HG03175 (cell line): ENCODE measurements around the gene SRSF5.

Experiments used
- ATAC-seq: cut with Tn5 transposase; IDR thresholded peaks from one replicate; pipeline ENCODE4 v1.9.1; 2021; ENCODE audit warnings: mild to moderate bottlenecking, moderate library complexity; ENCODE audit not compliant: unreplicated experiment

SRSF5 gene

GRCh38 chr14:69769623-69770022, 2.7 kb downstream of the SRSF5 start:
- no peak for ATAC-seq

DNA sequence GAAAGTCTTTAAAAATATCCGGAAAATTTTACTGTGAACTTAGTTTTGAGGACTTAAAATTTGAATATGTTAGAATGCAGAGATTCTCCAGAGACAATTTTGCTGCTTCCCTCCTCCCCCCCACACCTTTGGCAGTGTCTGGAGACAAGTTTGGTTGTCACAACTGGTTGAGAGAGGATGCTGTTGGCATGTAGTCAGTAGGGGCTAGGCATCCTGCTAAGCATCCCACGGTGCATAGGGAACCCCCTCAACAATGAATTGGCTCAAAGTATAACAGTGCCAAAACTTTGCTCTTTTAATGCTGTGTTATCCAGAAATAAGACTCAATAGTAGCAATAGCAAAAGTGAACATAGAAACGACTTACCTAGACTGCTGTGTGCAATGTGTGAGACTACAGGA, 3.6 kb downstream of the SRSF5 start:
- ATAC-seq: no peak

- ATAC-seq: no peak
These were observed 4.2 kb downstream of the SRSF5 start for GRCh38 chr14:69771136-69771535.

DNA sequence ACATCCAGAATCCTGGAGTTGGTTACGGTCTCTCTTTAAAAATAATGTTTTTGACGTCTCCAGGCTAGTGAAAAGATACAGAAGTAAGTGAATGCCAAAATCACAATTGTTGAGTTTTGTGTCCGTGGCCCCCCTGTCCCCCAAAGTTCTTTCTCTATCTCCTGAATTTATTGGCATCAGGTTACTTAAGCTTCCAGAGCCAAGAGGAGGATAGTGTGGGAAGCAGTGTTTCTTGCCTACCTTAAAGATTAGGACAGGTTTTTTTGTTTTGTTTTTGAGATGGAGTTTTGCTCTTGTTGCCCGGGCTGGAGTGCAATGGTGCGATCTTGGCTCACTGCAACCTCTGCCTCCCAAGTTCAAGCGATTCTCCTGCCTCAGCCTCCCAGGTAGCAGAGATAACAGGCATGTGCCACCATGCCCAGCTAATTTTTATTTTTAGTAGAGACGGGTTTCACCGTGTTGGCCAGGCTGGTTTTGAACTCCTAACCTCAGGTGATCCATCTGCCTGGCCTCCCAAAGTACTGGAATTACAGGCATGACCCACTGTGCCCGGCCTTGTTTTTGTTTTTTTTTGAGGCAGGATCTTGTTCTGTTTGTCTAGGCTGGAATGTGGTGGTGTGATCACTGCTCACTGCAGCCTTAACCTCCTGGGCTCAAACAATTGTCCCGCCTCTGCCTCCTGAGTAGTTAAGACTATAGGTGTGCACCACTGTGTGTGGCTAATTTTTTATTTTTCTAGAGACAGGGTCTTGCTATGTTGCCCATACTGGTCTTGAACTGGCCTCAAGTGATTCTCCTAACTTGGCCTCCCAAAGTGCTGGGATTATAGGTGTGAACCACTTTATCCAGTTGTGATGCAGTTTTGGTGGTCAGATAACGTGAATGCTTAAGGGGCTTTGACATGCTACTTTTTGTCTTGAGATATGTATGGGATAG, 5.4 kb downstream of the SRSF5 start:
- ATAC-seq: no peak

DNA sequence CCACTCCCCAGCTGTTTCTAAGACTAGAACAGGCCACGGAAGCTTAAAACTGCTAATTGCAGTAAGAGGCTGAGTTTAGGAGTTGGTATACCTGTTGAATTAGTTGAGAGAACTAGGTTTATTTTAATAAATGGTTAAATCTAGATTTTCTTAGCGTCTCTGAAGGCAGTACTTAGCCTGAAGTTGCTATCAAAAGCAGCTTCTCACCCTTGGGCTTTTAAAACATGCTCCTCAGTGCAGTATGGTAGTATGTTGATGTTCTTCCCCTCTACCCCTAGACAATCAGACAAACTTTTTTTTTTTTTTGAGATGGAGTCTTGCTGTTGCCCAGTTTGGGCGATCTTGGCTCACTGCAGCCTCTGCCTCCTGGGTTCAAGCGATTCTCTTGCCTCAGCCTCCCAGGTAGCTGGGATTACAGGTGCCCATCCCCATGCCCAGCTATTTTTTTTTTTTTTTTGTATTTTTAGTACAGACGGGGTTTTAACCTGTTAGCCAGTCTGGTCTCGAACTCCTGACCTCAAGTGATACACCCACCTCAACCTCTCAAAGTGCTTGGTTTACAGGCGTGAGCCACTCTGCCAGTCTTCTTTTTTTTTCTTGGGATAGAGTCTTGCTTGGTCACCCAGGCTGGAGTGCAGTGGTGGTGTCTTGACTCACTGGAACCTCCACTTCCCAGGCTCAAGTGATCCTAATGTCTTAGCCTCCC, 6.8 kb downstream of the SRSF5 start:
- ATAC-seq: no peak

- no peak for ATAC-seq
These were observed 8.1 kb downstream of the SRSF5 start for GRCh38 chr14:69775012-69775411.

DNA sequence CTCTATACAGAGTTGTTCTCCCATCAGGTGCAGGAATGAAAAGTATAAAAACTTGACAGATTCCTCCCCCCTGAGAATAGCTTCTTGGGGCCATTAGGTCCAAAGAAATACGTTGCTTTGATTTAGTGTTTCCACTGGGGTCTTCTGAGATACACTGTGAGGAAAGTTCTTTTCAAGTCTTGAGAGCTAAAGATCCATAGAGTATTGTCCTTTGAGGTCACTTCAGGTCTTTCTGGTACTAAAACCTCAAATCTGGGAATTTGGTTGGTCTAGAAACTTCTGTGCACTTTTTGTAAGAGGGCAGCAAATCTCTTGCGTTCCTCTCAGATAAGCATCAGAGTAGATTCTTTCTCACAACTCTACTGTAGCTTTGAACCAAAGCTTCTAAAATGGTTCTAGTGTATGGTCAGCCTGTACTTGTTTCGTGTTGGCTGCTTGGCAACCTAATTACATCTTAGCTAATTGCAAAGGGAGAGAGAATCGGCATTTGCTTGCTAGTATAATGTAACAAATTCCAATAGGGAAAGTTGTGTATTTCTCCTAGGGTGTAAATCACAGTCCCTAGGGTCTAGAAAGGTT, 10.0 kb downstream of the SRSF5 start:
- no peak for ATAC-seq

DNA sequence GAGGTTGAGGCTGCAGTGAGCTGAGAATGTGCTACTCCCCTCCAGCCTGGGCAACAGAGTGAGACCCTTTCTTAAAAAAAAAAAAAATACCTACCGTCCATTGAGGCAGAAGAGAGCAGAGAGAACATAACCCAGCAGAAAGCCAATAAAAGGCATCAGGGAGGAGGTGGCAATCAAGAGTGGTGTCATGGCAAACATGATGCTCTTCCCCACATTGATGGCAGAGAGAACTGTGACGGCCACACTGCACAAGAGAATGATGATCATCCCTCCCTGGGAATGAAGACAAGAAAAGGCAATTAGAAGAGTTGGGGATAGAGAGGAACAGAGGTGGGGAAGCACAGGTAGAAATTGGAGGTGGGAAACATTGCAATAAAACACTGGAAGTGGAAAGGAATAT, 12.1 kb downstream of the SRSF5 start:
- ATAC-seq: no peak

GRCh38 chr14:69780092-69780491, 13.2 kb downstream of the SRSF5 start:
- no peak for ATAC-seq

DNA sequence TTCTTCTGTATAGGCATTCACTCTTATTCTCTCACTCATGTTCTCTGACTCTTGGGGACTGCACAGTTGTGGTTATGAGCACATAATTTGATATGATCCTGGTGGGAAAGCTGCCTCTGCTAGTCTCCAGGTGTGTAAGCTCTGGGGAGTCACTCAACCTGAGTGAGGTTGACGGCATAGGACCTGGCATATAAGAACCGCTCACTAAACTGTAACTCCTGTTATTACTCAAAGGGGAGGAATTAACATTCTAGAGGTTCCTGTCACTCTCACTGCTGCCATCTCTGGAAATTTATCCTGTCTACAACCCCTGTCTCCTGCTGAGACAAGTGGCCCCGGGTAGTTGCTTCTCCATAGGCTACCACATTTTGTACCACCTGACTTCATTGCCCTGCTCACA, 14.0 kb downstream of the SRSF5 start:
- no peak for ATAC-seq

DNA sequence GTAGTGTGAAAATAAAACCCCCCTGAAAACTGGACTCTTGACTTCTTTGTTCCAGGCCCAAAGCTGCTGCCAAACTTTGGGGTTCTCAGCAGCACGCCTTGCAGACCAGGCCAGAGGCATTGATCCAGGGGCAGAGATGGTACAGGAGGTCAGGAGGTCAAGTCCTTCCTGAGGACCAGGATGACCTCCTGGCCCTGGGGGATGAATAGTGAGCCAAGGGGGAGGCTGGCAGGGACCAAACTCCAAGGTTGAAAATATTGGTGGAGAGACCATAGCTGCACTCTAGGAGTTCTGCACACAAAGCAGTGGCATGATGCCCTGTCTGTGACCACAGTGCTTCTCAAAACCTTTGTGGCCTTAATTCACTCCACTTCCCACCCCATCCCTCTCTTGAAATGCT, 18.0 kb downstream of the SRSF5 start:
- no peak for ATAC-seq

- ATAC-seq: no peak
These were observed 19.7 kb downstream of the SRSF5 start for GRCh38 chr14:69786603-69787002.

GRCh38 chr14:69789118-69789640, 22.2 kb downstream of the SRSF5 start:
- ATAC-seq: no peak

GRCh38 chr14:69792887-69793421, 26.0 kb downstream of the SRSF5 start:
- ATAC-seq: no peak

DNA sequence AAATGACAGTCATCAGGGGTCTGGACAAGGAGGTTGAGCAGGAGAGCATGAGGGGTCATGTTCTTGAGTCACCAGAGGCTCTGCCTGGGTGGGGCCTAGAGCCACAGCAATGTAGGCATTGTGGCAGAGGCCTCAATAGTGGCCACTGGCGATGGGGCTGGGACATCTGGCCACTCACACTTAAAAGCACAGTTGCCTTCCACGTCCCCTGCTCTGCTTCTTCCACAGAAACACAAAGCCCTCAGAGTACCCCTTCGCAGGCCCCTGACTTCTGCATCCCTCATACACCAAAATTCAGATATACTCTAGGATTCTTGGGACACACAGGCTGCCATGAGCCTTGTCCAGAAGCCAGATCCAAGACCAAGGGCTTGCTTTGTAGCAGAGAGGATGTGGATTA, 27.8 kb downstream of the SRSF5 start:
- no peak for ATAC-seq

GRCh38 chr14:69795691-69796090, 28.7 kb downstream of the SRSF5 start:
- no peak for ATAC-seq

DNA sequence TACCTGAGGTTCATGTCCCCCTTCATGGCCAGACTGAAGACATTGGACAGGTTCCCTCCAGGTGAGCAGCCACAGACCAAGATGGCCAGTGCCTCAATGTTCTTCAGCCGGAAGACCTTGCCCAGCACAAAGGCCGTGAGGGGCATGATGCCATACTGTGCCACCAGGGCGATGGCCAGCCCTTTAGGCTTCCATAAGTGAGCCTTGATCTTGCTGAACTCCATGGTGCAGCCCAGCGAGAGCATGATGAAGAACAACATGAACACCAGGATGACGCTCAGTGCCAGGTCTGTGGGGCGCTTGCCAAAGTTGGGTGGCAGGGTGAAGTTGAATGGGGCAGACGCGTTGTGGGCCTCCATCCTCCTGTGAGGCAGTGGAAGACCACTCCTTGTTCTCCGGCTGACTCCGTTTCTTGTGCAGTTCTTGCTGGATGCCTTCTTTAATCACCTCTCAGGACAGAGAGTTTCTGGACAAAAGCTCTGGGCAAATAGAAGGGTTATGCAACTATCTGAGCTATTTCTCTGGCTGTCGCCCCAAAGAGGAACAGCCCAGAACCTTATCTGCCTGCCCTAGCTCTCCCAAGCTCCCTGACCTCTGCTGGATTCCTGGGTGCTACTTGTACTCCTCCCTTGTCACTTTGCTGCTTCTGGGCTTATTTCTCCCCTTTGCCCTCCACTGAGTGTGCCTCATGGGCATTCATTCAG, 30.0 kb downstream of the SRSF5 start, which contains the start of gene SLC10A1:
Gene SLC10A1, minus strand, starts transcription at position 445 of the 704 bp plus-strand sequence. Its CDS starts 86 bp downstream, at position 359.
- no peak for ATAC-seq

DNA sequence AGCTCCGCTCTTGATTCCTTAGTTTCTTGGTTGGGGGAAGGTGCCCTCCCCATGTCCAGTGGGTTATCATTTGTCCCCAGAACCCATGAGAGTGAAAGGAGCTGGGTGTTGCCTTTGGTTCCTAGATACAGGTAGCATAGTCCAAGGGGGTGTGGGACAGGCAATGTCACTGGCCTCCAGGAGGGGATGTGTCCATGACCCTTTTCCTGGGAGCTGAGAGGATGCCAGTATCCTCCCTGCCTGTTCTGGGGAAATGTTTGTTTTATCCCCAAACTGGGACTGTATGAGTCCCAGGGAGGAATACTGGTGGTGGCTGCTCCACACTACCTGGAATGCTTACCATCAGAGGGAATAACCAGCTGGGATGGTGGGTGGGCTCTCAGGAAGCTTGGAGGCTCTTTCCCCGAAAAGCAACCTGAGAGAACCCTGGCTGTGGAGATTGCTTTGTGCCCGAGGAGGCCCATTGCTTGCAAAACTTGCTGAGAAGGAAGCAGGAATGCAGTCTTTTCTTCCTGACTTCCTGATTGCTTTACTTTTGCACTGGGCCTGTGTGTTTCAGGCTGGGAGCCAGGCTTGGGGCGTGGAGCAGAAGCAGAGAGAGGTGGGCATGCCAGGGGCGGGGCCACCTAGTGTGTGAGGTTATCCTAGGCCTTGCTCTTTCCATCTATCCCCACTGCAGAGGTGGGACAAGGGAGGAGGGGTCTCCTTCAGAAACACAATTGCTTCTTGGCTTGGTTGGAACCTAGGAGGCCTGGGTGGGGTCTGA, 30.8 kb downstream of the SRSF5 start:
- no peak for ATAC-seq

- no peak for ATAC-seq
These were observed 31.4 kb downstream of the SRSF5 start for GRCh38 chr14:69798339-69798735.

DNA sequence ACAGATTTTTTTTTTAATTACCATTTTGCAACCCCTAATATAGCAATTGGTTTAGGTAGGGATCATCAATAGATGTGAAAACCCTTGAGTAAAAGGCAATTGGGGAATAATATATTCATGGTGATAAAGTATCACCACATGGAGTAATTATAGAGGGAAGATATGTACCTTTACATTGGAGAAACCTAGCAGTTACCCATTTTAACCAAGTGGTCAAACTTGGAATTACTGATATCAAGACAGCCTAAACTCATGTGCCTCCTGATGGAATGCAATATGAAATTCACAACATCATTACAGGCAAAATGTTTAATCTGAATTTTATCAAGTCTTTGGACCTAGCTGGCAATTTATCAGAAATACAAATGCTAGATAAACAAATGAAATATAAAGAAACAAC, 36.8 kb downstream of the SRSF5 start:
- ATAC-seq: no peak
